Adrenal gland (tissue), 12 donors: ENCODE data around the gene SBNO2. TPM values are rescaled to one million over a fixed set of nuclear protein-coding genes. Genes with fewer than 3 reads are reported as not detected.
A peak's percentile ranks its signal among the peaks of the same experiment; 100 is the strongest.

ENCODE experiments used
- DNase-seq, 7 donors: peaks; one replicate each; pipeline ENCODE4 v3.0.0-alpha.2; 2019 to 2020
- H3K27ac ChIP-seq, 5 donors: fragments of 200-600 bp; sonication (generic) in 4 of 5; 1 replicate in 3 of 5; 2 replicates in 2 of 5; pipeline versions ENCODE4 v1.5.1 to v1.8.0; 2016 to 2020; ENCODE audit warnings: mild to moderate bottlenecking in 1 of 5
- H3K27me3 ChIP-seq: fragments of 200-600 bp; 2 replicates; pipeline ENCODE4 v1.8.0; 2021
- H3K36me3 ChIP-seq, 2 donors: fragments of 200-600 bp; replicated peaks in 1 of 2; 1 replicate in 1 of 2; 2 replicates in 1 of 2; pipeline versions ENCODE4 v1.5.1 to v1.8.0; 2018 to 2022
- H3K4me1 ChIP-seq, 2 donors: fragments of 200-600 bp; replicated peaks in 1 of 2; 1 replicate in 1 of 2; 2 replicates in 1 of 2; pipeline versions ENCODE4 v1.5.1 to v1.8.0; 2018 to 2021
- H3K4me3 ChIP-seq, 4 donors: fragments of 200-600 bp; sonication (generic) in 3 of 4; one replicate each; pipeline ENCODE4 v1.5.1; 2016 to 2018
- H3K9me3 ChIP-seq, 3 donors: fragments of 200-600 bp; sonication (generic) in 1 of 3; replicated peaks in 1 of 3; 1 replicate in 2 of 3; 2 replicates in 1 of 3; pipeline versions ENCODE4 v1.5.1 to v1.8.0; 2016 to 2021
- POLR2A ChIP-seq, 2 donors: fragments of 450-650 bp; IDR thresholded peaks; one replicate each; pipeline ENCODE4 v1.6.1; 2017; ENCODE audit warnings: antibody characterized with exemption in 2 of 2, mild to moderate bottlenecking in 2 of 2, moderate library complexity in 1 of 2
- WGBS, 4 donors: extraction: QIAGEN DNeasy Blood & Tissue Kit in 2 of 4; methylation state at CpG; one replicate each; pipeline versions ENCODE4 v1.1.5 to v1.1.7; 2013 to 2017; 5-methylcytosine and 5-hydroxymethylcytosine counted together
- intact Hi-C, 2 donors: fragments of 100-400 bp; cut with DNase I; formaldehyde crosslinking; loops; one replicate each; pipeline versions ENCODE4 v1.14.1 to v1.15.0; 2022 to 2023
- polyA plus RNA-seq, 3 donors: library from polyadenylated mRNA; stranded (reverse); fragments of 200-250 nt in 2 of 3; fragments of 350-450 nt in 1 of 3; fragmentation: Illumina TruSeq in 1 of 3; extraction: RNeasy Lipid Tissue Mini Kit (QIAGEN cat#74804) in 1 of 3; gene quantifications; one replicate each; pipeline ENCODE4 v1.2.3, GENCODE V29; 2013 to 2014
- total RNA-seq, 9 donors: library from RNA; depleted of rRNA in 4 of 9; stranded (reverse); fragments of >200 nt in 4 of 9; fragments of 120-200 nt in 1 of 9; fragmentation: NEBNext Ultra II Directional in 1 of 9; extraction: Animal tissue kit (Norgen Biotek cat#: 25700) in 1 of 9; gene quantifications; one replicate each; pipeline versions ENCODE4 v1.1.0 to v1.2.4, GENCODE V29; 2013 to 2023
- TF ChIP-seq, protein P1 (sequence below), 6 experiments: fragments of 450-650 bp in 4 of 6; fragments of 200-600 bp in 2 of 6; sonication (generic) in 1 of 6; IDR thresholded peaks; 1 replicate in 5 of 6; 2 replicates in 1 of 6; pipeline versions ENCODE4 v1.5.1 to v1.8.0; 2016 to 2021; ENCODE audit warnings: antibody characterized with exemption in 6 of 6, mild to moderate bottlenecking in 2 of 6, moderate library complexity in 1 of 6
- donor health status: healthy with polysubstance abuse.
- donor health status: Bipolar disorder and iron deficiency.
- donor health status: DM: yes; HTN: yes; CAD: no.
- donor health status: DM: no; HTN: no; CAD: no.
- donor health status: DM: no; HTN: no; CAD: no.
- donor health status: DM: yes; HTN: yes; CAD: no.

The SBNO2 gene
- total and polyA plus RNA-seq, 12 donors: 13.6 to 176 (median 74.7) TPM

DNA sequence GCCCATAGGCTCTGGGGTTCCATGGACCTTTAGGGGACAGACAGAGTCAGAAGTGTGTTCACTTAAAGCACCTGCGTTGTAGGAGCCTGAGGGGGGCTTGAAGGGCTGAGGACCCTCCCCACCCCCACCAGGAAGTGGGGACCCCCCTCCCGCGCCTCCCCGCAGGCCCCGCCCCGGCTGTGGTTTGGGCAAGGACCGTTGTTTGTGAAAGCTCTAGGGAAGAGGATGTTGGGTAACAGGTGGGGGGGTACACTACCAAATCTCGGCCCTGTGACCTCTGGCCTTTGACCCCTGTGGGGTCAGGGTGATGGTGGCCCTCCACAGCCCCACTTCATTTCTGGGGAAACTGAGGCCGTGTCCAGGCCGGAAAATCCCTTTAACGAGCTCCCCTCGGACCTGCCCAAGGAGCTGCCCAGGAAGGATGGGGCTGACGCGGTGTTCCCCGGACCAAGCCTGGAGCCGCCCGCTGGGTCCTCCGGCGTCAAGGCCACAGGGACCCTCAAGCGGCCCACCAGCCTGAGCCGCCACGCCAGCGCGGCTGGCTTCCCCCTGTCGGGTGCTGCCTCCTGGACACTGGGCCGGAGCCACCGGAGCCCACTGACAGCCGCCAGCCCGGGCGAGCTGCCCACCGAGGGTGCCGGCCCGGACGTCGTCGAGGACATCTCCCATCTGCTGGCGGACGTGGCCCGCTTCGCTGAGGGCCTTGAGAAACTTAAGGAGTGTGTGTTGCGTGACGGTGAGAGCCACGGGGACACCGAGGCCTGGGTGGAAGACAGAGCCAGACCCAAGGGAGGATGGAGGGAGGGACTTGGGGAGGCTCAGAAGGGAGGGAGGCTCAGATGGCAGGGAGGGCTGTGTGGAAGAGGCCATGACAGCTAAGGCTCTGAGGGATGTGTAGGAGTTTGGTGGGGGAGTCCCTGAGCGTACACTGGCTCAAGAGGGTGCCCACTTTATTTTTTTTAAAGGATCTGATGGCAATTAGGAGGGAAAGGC lies 105.8 kb downstream of the SBNO2 start:
- intact Hi-C loops: no loop called here
- TF ChIP-seq, protein P1, sequence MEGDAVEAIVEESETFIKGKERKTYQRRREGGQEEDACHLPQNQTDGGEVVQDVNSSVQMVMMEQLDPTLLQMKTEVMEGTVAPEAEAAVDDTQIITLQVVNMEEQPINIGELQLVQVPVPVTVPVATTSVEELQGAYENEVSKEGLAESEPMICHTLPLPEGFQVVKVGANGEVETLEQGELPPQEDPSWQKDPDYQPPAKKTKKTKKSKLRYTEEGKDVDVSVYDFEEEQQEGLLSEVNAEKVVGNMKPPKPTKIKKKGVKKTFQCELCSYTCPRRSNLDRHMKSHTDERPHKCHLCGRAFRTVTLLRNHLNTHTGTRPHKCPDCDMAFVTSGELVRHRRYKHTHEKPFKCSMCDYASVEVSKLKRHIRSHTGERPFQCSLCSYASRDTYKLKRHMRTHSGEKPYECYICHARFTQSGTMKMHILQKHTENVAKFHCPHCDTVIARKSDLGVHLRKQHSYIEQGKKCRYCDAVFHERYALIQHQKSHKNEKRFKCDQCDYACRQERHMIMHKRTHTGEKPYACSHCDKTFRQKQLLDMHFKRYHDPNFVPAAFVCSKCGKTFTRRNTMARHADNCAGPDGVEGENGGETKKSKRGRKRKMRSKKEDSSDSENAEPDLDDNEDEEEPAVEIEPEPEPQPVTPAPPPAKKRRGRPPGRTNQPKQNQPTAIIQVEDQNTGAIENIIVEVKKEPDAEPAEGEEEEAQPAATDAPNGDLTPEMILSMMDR (IDR thresholded peaks at IDR 0.05): no peak
- TF ChIP-seq POLR2A (IDR thresholded peaks at IDR 0.05): no peak
- Histone ChIP-seq H3K36me3 (no peaks in the 10 kb centered on the region), H3K4me3 (peak overlapping the region in 1 of 4 donors; percentile 54), H3K4me1 (peaks cover 0 to 28% of the 10 kb centered on the region in 2 donors), H3K9me3 (no peaks in the 10 kb centered on the region), H3K27ac (peak overlapping the region in 3 of 5 donors; percentile 24 to 75 (median 54)), H3K27me3 (peaks cover 53% of the 10 kb centered on the region)
- peak in 4 of 7 donors; percentile 39 to 54 (median 46) for DNase-seq
- WGBS, 4 donors: 50 to 55% (median 52%) methylated on average over 22 to 45 of the region's 45 CpGs

DNA sequence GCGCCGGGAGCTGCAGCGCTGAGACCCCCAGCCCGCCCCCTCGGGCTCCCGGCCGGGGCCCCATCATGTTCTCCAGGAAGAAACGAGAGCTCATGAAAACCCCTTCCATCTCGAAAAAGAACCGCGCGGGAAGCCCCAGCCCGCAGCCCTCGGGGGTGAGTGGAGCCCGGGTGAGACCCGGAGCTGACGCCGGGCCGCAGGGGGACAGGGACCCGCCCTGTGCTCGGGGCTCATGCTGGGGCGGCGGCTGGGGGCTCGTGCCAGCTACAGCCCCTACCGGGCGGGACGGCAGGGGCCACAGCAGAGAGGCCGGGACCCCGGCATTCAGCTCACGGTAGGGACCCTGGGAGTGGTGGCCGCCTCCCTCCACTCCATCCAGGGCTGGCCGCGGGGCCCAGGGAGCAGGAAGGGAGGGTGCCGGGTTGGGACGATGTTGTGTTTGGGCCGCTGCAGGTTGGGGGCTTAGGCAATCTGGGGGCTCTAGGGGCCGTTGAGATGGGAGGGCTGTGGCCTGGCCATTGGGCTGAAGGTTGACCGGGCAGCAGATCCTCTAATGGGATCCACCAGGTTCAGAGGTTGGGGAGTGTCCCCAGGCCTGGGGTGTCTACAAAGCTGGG lies 106.6 kb downstream of the SBNO2 start:
- intact Hi-C loops: no loop called here
- H3K9me3 ChIP-seq: no peaks in the 10 kb centered on the region
- H3K27ac ChIP-seq: peak overlapping the region in 4 of 5 donors; percentile 24 to 75 (median 56)
- TF ChIP-seq, protein P1 (IDR thresholded peaks at IDR 0.05): no peak
- TF ChIP-seq POLR2A (IDR thresholded peaks at IDR 0.05): no peak
- H3K4me3 ChIP-seq: peak overlapping the region in 1 of 4 donors; percentile 54
- peaks cover 0 to 28% of the 10 kb centered on the region in 2 donors for H3K4me1 ChIP-seq
- peaks cover 53% of the 10 kb centered on the region for H3K27me3 ChIP-seq
- WGBS, 4 donors: 3 to 10% (median 4%) methylated on average over 6 to 38 of the region's 38 CpGs
- peak in 1 of 7 donors; percentile 23 for DNase-seq
- H3K36me3 ChIP-seq: no peaks in the 10 kb centered on the region

DNA sequence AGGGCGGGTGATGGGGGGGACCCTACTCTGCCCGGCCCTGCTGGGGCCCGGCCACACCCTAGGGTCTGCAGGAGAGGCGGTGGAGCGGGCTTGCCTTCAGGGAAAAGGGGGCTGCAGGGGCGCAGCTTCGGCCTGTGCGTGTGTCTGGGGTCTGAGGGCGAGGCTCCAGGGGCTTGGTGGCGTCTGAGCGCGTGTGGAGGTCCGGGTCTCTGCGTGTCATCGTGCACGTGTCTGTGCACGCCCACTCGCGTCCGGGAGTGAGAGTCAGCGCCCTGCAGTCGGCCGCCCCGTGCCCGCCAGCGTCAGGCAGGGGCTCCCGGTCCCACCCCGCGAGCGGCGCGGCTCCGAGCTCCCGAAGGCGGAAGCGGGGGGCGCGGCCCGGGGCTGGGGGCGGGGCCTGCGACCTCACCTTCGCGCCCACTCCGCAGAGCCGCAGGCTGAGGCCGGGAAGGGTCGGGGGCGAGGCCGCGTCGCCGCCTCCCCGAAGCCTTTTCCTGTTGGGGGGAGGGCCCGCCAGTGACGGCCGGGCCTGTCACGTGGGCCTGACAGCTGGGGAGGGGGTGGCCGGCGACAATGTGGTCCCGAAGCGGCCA lies 107.2 kb downstream of the SBNO2 start, which contains the start of gene ARHGAP45:
ARHGAP45 (plus strand) TSS at position 420 of the 593 bp plus-strand sequence. CDS start 239 bp downstream, outside the sequence.
- Histone ChIP-seq H3K9me3 (no peaks in the 10 kb centered on the region), H3K27ac (peak within 1 kb of the TSS in 4 of 5 donors; percentile 24 to 75 (median 56)), H3K36me3 (no peaks in the 10 kb centered on the region), H3K4me1 (peaks cover 0 to 28% of the 10 kb centered on the region in 2 donors), H3K27me3 (peaks cover 51% of the 10 kb centered on the region), H3K4me3 (peak within 1 kb of the TSS in 1 of 4 donors; percentile 54)
- peak in 3 of 7 donors; percentile 37 to 48 (median 40) for DNase-seq
- 2 to 42% (median 6%) methylated on average over 7 to 61 of the region's 61 CpGs for WGBS, 4 donors
- intact Hi-C loops: no loop called here
- no peak for TF ChIP-seq POLR2A (IDR thresholded peaks at IDR 0.05)
- TF ChIP-seq, protein P1 (IDR thresholded peaks at IDR 0.05): no peak
